NCI-H524 treated with DMSO at 0.1 percent for 48 hours (cell line): ENCODE measurements around the gene DNER.

Source experiments
- DNase-seq: peaks from one replicate; lab custom pipeline; 2025; lab: John Stamatoyannopoulos, UW

Gene DNER

GRCh38 chr2:229669841-229670240, 44.5 kb downstream of the DNER start:
- DNase-seq, result no peak

- DNase-seq, result no peak
Measured at GRCh38 chr2:229666811-229667210, 47.5 kb downstream of the DNER start.

GRCh38 chr2:229665158-229665557, 49.2 kb downstream of the DNER start:
- DNase-seq, result no peak

GRCh38 chr2:229661478-229661877, 52.9 kb downstream of the DNER start:
- DNase-seq, result no peak

- no peak for DNase-seq
Measured at GRCh38 chr2:229660951-229661350, 53.4 kb downstream of the DNER start.

GRCh38 chr2:229660391-229660790, 54.0 kb downstream of the DNER start:
- DNase-seq, result no peak

GRCh38 chr2:229658004-229658403, 56.4 kb downstream of the DNER start:
- no peak for DNase-seq

GRCh38 chr2:229654437-229654836, 59.9 kb downstream of the DNER start:
- no peak for DNase-seq

- DNase-seq, result no peak
Measured at GRCh38 chr2:229653531-229653930, 60.8 kb downstream of the DNER start.

- DNase-seq, result no peak
Measured at GRCh38 chr2:229652796-229653195, 61.6 kb downstream of the DNER start.

- DNase-seq, result no peak
Measured at GRCh38 chr2:229650901-229651300, 63.5 kb downstream of the DNER start.

GRCh38 chr2:229650059-229650458, 64.3 kb downstream of the DNER start:
- no peak for DNase-seq

- DNase-seq, result no peak
Measured at GRCh38 chr2:229646186-229646723, 68.1 kb downstream of the DNER start.

GRCh38 chr2:229642371-229642770, 72.0 kb downstream of the DNER start:
- no peak for DNase-seq

- no peak for DNase-seq
Measured at GRCh38 chr2:229641676-229642075, 72.7 kb downstream of the DNER start.

GRCh38 chr2:229640636-229641035, 73.7 kb downstream of the DNER start:
- no peak for DNase-seq

GRCh38 chr2:229636571-229636970, 77.8 kb downstream of the DNER start:
- no peak for DNase-seq

GRCh38 chr2:229635371-229635680, 79.0 kb downstream of the DNER start:
- DNase-seq, result no peak

- no peak for DNase-seq
Measured at GRCh38 chr2:229634601-229635370, 79.6 kb downstream of the DNER start.

GRCh38 chr2:229633556-229633955, 80.8 kb downstream of the DNER start:
- no peak for DNase-seq

GRCh38 chr2:229629039-229629438, 85.3 kb downstream of the DNER start:
- DNase-seq, result no peak

- DNase-seq, result no peak
Measured at GRCh38 chr2:229627728-229628127, 86.6 kb downstream of the DNER start.

GRCh38 chr2:229622495-229623355, 91.6 kb downstream of the DNER start:
- DNase-seq, result no peak
